ENCODE data around the gene GLIS1.

Gene GLIS1

DNA sequence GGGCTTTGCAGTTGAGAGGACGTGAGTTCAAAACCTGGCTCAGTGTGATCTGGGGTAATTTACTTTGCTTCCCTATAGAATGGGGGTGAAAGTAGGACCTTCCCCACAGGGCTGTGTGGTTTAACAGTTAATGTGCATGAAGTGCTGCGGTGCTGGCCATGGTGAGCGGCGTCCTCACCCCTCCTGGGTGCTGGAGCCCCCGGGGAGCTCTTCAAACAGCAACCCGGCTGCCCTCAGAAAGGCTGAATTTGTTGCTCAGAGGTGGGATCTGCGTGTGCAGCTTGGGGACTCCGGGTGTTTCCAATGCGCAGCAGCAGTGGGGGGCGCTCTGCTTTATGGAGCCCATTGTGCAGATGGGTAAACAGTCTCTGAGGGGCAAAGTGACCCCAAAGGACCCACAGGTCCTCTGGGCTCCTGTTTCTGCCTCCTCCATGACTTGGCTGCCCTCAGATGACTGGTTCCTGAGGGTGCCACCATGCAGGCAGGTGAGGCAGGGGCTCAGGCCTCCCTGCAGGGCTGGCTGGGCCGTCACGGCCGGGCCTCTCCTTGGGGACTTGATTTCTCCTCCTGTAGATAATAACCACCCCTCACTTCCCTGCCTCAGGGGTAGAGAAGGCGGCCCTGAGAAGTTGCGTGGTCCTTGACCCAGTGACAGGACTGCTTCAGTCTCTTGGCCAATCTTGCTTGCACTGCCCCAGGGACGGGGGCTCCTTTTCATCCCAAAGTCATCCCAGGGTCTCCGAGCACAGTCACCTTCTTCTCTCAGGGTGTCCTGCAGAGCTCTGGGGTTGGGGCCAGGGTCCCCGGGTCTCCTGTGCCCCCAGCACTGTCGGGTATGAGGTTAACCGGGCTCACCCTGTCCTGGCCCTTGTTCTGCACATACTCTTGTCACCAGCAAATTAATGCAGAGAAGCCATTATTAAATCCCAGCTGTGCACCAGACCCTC is 239.4 kb downstream of the GLIS1 start:
- DNase-seq (ENCODE audit: low read depth): no peak
- TF ChIP-seq, protein P1, sequence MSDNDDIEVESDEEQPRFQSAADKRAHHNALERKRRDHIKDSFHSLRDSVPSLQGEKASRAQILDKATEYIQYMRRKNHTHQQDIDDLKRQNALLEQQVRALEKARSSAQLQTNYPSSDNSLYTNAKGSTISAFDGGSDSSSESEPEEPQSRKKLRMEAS (IDR thresholded peaks at IDR 0.05; ENCODE audit: low read depth, low read length): no peak
- TF ChIP-seq MYC (IDR thresholded peaks at IDR 0.05; ENCODE audit: low read depth, low read length) (no peak), POLR2A (IDR thresholded peaks at IDR 0.05; ENCODE audit: extremely low read depth, insufficient read length) (no peak)
- TF ChIP-seq, protein P2, sequence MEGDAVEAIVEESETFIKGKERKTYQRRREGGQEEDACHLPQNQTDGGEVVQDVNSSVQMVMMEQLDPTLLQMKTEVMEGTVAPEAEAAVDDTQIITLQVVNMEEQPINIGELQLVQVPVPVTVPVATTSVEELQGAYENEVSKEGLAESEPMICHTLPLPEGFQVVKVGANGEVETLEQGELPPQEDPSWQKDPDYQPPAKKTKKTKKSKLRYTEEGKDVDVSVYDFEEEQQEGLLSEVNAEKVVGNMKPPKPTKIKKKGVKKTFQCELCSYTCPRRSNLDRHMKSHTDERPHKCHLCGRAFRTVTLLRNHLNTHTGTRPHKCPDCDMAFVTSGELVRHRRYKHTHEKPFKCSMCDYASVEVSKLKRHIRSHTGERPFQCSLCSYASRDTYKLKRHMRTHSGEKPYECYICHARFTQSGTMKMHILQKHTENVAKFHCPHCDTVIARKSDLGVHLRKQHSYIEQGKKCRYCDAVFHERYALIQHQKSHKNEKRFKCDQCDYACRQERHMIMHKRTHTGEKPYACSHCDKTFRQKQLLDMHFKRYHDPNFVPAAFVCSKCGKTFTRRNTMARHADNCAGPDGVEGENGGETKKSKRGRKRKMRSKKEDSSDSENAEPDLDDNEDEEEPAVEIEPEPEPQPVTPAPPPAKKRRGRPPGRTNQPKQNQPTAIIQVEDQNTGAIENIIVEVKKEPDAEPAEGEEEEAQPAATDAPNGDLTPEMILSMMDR (IDR thresholded peaks at IDR 0.05; ENCODE audit: low read depth, low read length): no peak
- no peak overlapping the region for H3K4me3 ChIP-seq (ENCODE audit: low read depth, low read length)

DNA sequence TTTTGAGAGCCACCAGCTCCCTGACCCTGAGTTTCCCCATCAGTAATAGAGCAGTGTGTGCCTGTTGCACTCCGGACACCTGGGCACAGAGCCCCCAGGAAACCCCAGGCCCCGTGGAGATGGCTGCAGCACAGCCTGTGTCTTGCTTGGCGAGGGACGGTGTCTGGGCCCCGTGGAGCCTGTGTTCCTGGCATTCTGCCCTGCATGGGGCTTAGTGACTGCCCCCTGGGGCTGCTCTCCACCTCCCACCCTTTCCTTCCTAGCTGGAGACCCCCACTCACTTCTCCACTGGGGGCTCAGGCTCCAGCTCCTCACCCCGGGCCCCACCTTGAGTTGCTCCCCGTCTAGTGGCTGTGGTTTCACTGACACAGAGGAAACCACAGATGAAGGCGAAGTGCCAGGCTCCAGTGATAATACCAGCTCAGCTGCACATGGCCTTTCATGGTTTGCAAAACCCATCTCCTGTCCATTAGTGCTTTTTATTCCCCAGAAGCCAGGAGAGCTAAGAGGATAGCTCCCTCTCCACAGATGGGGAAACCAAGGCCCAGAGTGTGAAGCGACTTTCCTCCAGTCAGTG is 240.3 kb downstream of the GLIS1 start:
- peak; percentile 22 for DNase-seq (ENCODE audit: low read depth)
- H3K4me3 ChIP-seq (ENCODE audit: low read depth, low read length): no peak overlapping the region
- TF ChIP-seq, protein P1 (IDR thresholded peaks at IDR 0.05; ENCODE audit: low read depth, low read length): peak; percentile 52; the same call in 1 of the 2 replicates
- TF ChIP-seq, protein P2 (IDR thresholded peaks at IDR 0.05; ENCODE audit: low read depth, low read length): no peak
- no peak for TF ChIP-seq POLR2A (IDR thresholded peaks at IDR 0.05; ENCODE audit: extremely low read depth, insufficient read length)
- peak; percentile 44; the same call in 1 of the 2 replicates for TF ChIP-seq MYC (IDR thresholded peaks at IDR 0.05; ENCODE audit: low read depth, low read length)

DNA sequence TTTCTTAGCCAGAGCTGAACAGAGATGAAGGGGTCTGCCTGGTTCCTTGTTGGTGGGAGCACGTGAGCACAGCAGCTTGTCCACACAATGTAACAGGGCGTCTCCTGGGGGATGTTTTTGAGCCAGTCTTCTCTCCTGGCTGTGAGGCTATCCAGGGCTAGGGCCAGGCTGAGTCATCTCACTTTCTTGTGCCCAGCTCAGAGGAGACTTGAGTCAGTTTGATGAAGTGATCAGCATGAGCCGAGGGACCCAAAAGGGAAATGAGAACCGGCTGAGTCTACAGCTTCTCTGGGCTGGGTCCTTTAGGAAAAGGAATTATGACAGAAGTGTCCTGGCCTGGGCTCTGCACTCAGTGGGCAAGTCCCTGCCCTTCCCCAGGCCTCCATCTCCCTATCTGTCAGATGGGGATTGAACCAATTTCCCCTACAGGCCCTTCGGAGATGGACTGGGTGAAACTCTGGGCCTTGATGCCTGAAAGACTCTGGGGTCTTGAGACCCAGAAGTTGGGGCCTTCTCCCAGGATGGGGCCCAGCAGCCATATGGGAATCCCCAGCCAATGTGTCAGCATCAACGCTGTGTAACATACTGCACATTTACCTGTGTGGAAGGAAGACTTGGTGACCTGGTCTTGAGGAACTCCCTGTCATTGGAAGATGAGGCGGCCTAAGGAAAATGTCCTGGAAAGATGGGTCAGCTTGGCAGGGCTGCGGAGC is 243.2 kb downstream of the GLIS1 start:
- TF ChIP-seq, protein P1 (IDR thresholded peaks at IDR 0.05; ENCODE audit: low read depth, low read length): no peak
- TF ChIP-seq MYC (IDR thresholded peaks at IDR 0.05; ENCODE audit: low read depth, low read length): no peak
- TF ChIP-seq POLR2A (IDR thresholded peaks at IDR 0.05; ENCODE audit: extremely low read depth, insufficient read length): no peak
- TF ChIP-seq, protein P2 (IDR thresholded peaks at IDR 0.05; ENCODE audit: low read depth, low read length): no peak
- DNase-seq (ENCODE audit: low read depth): no peak
- H3K4me3 ChIP-seq (ENCODE audit: low read depth, low read length): no peak overlapping the region

DNA sequence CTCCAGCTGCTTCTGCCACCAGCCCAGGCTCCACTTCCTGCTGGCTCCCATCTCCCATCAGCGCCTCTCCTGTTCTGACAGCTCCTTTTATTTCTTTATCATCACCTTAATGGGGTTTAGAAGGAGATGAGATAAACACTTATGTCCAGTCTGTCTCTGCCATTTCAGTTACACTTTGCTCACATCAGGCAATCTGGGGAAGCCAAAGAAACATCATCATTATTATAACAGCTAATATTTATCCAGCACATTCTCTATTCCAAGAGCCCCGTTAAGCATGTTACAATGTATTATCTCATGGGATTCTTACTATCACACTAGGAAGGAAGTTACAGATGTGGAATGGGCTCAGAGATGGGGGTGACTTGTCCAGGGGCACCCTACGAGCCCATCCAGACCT is 248.6 kb downstream of the GLIS1 start:
- no peak for TF ChIP-seq POLR2A (IDR thresholded peaks at IDR 0.05; ENCODE audit: extremely low read depth, insufficient read length)
- TF ChIP-seq, protein P1 (IDR thresholded peaks at IDR 0.05; ENCODE audit: low read depth, low read length): no peak
- TF ChIP-seq, protein P2 (IDR thresholded peaks at IDR 0.05; ENCODE audit: low read depth, low read length): no peak
- no peak for TF ChIP-seq MYC (IDR thresholded peaks at IDR 0.05; ENCODE audit: low read depth, low read length)
- H3K4me3 ChIP-seq (ENCODE audit: low read depth, low read length): no peak overlapping the region
- DNase-seq (ENCODE audit: low read depth): no peak

DNA sequence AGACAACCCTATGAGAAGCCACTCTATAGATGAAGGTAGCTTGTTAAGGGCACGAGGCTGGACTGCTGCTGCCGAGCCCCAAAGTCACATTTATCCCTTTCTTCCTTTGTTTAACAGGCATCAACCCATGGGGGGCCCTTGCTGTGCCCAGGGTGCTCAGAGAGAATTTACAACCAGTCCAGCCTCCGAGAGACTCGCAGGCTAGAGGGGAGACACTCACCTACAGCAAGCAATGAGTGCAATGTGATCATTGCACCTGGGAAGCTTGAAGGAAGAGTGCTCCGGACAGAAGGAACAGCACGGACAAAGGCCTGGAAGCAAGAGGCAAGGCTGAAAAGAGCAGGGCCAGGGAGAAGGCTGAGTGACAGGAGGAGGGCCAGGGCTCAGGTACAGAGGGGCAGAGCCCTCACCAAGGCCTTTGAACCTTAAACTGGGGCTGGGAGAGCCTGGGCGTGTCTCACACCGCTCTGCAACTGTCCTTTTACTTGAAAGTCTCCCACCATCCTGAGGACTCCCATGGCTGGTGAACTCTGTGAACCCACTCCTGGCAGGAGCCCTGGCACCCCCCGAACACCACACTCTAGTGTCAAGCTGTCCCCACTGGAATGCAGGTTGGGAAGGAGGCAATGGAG is 252.5 kb downstream of the GLIS1 start:
- H3K4me3 ChIP-seq (ENCODE audit: low read depth, low read length): no peak overlapping the region
- TF ChIP-seq, protein P2 (IDR thresholded peaks at IDR 0.05; ENCODE audit: low read depth, low read length): no peak
- TF ChIP-seq MYC (IDR thresholded peaks at IDR 0.05; ENCODE audit: low read depth, low read length): no peak
- no peak for TF ChIP-seq POLR2A (IDR thresholded peaks at IDR 0.05; ENCODE audit: extremely low read depth, insufficient read length)
- TF ChIP-seq, protein P1 (IDR thresholded peaks at IDR 0.05; ENCODE audit: low read depth, low read length): no peak
- no peak for DNase-seq (ENCODE audit: low read depth)

Data from NB4 (cell line).